HG03159 (cell line): ENCODE measurements around the gene GNL1.

ENCODE experiments used
- ATAC-seq: cut with Tn5 transposase; IDR thresholded peaks from one replicate; pipeline ENCODE4 v1.9.1; 2021; ENCODE audit warnings: mild to moderate bottlenecking, moderate library complexity; ENCODE audit not compliant: unreplicated experiment

Gene GNL1

DNA sequence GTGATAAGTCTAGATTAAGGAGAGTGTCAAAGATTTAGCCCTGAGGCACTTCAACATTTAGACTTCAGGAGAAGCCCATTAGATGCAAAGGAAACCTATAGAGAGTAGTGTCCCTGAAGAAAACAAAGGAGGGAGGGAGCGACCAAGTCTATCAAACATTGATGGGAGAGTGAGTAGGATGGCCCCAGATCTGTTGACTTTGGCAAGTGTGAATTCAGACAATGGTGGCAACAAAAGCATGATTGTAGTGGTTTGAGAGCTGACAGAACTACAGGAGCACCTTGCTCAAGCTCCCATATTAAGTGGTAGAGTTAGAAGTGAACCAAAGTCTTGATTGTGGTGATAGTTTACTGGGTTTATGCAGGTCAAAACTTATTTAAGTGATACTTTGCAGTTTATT is 14.0 kb upstream of the GNL1 start:
- no peak for ATAC-seq

DNA sequence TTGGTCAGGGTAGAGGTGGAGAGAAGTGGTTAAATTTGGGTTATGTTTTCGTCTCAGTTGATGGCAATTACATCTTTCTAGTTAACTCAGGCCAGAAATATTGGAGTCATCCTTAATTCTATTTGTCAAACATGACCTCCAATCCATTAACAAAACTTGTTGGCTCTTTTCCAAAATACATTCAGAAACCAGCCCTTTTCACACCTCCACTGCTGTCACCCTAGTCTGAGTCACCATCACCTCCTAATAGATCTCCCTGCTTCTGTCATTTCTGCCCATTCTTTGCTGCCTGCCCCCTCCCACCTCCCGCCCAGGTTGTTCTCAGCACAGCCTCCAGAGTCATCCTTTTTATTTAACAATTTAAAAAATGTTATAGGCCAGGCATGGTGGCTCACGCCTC is 12.0 kb upstream of the GNL1 start:
- ATAC-seq: no peak

DNA sequence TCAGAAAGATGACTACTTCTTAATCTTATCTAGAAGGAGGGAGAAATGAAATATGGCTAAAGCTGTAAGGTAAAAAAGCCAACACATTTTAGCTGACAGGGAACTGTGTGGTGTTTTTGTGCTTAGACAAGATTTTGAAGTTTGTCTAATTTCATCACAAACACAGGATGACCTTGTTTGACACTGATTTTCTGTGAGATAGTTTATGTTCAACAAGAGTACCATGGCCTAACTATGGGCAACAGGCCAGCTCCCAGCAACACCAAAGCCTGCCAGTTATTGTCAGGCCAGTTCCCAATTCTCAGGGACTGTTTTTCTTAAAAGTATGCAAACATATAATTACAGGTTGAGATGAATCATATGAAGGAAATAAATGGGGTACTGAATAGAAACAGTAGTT is 9.5 kb upstream of the GNL1 start:
- no peak for ATAC-seq

DNA sequence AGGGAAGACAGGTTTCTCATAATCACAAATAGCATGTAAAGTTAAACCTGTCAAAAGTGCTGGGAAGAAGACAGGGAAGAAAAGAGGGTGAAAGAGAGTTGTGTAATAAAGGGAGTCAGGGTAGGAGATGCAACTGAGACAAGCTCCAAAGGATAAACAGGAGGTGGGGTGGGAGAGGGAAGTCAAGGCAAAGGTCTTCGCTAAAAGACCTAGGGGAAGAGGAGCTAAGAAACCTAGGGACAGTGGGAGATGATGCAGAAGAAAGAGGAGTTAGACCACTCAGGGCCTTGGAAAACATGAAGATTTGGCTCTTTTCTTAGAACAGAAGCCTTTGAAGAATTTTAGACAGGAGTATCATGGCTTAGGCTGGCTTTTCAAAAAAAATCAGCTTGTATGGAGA is 7.8 kb upstream of the GNL1 start:
- ATAC-seq: no peak

DNA sequence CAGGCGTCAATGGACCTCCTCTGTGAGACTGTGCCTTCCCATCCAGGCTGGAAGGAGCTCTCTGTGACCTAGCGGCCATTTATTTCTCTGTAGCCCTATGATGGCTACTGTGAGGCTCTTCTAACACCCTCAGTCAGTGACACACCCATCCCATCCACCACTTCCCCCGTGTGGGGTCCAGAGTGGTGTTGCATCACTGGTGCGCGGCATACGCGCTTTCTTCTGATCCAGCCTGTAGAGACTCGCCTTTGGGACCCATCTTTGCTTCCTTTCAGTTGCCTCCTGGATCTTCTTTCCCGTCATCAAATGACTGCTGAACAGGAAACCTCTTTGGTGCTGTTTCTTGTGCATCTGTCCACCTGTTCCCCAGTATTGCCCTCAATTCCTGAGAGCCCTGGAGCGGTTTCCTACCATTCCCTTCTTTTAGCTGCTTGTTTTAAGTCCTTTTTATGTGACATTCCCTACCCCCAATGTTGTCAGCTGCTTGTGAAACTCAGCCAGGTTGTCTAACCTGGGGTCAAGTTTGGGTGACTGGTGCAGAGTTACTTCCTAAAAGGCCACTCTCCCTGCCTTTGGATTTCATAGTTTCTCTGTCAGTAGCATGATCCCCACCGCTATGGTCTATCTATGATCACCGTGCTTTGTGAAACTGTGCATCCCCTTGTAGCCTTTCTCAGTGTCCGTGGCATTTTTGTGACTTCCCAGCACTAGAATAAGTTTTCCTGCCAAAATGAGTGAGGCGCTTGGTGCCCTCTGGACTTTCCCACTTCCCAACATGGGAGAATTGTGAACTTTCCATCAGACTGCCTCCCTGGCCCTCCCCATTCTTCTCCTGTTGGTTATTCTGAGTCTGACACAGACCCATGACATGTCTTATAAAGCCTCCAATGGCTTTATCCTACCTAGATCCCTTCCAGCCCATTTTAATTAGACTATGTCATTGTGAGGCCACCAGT is 6.5 kb upstream of the GNL1 start:
- ATAC-seq: no peak

DNA sequence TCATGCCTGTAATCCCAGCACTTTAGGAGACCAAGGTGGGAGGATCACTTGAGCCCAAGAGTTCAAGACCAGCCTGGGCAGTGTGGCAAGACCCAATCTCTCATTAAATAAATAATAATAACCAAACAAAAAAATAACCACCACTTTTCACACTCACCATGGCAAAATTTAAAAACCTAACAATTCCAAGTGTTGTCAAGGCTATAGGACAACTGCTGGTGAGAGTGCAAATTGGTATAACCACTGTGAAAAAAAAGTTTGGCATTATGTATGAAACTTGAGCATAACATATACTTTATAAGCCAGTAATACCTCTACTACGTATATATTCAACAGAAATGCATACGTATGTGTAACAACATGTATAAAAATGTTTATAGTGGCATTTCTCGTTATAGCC is 4.6 kb upstream of the GNL1 start:
- ATAC-seq: no peak

DNA sequence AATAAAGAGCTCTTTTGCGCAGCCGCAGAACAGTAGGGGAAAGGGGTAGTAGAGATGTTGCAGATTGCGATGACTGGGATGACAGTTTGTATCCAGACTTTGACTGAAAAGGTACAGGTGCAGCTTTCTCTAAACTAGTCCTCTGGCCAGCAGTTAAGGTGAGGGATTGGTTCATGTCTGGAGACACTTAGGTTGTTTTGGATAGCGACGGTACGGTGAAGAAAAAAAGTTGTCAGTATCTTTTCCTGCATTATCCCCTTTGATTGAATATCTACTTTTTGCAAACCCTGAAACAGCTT is 1.3 kb upstream of the GNL1 start:
- no peak for ATAC-seq

DNA sequence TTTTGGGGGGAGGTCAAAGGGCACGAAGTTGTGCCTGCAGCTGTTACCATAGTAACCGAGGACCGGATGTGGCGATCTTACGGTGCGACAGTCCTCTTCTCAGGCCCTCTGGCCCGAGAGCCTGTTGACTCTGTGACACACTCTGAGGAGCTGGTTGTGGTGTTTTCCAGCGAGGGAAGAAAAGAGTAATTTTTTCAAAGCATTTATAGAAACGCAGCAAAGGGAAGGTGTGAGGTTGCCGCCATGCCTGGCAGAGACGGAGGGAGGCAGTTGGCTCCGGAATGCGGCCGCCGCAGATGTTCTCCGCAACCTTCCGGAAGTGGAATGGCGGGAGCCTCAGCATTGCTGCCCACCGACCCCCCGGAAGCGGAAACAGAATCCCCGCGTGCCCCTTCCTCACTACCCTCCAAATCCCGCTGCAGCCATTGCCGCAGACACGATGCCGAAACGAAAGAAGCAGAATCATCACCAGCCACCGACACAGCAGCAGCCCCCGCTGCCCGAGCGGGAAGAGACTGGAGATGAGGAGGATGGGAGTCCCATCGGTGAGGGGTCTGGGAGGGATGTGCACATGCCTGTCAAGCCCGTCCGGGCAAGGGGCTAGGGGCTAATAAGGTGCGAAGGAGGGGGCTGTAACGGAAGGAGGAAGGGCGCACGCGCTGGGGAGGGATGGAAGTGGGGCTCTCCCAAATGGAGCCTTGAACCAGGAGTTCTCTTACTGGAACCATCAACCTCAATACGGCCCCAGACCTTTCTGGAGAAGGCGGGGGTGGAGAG is 805 bp upstream of the GNL1 start, which contains the start of gene PRR3:
PRR3 (plus strand) TSS at position 390 of the 777 bp plus-strand sequence; CDS start at position 440, 50 bp downstream.
- peak; percentile 56 for ATAC-seq

DNA sequence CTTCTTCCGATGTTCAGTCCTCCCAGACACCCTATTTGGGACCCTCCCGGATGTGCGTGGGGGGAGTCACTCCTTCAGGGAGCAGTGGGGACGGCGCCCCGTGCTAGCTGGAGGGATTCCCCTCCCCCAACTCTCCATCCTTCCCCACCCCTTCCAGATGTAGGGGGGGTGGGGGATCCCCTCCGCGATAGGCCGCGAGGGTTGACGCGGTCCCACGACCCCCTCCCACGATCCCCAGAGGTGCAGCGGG is 548 bp downstream of the GNL1 start:
- ATAC-seq: no peak

DNA sequence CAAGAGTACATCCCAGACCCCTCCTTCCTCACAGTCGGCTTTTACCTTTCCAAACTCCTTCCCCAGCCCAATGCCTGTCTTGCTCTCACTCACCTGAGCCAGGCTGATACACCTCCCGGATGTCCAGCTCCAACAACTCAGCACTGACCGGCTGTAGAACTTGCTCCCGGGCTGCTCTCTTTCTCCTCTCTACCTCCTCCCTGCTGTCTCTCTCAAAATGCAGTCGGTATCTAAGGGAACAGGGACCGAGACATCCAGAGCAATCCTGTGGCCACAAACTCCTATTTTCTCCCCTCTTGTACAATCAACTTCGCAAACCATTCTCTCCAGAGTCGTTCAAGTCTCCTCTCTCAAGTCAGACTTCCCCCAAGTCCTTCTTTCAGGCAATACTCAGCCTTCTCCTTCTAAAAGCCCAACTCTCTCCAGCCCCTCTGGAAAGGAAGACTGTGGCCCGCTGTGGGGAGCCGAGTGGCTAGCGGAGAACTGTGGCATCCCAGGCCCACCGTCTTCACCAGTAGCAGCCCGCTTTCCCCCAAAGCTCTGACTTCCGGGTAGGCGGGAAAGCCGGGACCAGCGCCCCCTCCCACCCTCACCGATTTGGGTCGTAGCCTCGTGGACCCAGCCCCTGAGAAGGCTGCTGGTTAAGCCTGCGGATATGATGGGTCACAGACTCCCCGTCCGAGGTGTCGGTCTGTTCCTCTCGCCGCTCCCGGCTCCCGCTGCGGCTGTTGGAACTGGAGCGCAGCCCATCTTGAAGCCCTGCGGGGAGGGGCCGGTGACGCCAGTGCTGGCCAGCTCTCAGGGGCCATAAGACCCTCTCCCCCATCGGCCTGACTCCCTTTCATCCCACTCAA is 1.1 kb downstream of the GNL1 start:
- ATAC-seq: no peak

DNA sequence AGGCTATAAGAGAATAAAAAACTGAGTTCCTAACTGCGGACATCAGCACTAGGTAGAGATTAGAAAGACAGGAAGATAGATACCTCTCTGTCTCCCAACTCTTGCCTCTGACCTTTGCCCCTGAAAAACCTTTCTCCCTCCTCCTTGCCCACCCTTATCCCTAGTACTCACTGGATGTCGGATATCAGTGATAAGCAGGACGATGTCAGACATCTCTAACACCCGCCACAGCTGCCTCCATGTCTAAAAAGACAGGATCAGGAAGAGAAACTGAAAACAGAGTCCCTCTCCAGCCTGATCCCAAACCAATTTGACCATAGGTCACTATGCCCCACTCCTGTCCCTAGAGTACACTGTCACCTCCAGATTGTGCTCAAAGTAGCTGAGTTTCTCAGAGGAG is 1.9 kb downstream of the GNL1 start:
- ATAC-seq: no peak

DNA sequence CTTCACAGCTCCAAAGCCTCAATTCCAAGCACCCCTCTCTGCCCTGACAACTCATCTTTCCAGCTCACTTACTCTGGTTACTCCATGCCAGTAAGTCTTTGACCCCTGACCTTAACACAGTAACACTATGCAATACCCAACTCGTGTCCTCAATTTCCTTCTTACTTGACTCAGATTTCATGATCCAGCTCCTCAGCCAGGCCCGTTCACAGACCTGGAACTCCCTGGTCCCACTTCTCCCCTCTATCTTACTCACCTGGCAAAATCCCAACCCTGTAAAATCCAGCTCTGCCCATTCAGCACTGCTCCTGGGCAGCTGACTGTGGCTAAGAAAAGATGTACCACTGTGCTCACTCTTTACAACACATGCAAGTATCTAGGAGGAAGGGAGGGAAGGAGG is 7.9 kb downstream of the GNL1 start:
- ATAC-seq: no peak

DNA sequence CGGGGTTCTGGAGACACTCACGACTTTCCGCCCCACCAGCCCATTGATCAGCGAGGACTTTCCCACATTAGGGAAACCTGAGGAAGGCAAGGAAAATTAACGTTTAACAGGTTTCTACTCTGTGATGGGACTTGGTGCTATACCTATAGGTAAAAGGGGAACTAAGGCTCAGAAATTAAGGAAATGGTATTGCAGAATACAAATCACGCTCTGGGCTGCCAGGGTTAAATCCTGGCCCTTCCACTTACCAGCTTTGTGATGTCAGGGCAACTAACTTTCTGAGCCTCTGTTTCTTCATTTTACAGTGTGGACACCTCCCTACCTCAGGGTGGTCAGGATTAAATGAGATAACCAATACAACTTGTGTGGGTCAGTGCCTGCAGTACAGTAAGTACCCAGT is 8.8 kb downstream of the GNL1 start:
- no peak for ATAC-seq

DNA sequence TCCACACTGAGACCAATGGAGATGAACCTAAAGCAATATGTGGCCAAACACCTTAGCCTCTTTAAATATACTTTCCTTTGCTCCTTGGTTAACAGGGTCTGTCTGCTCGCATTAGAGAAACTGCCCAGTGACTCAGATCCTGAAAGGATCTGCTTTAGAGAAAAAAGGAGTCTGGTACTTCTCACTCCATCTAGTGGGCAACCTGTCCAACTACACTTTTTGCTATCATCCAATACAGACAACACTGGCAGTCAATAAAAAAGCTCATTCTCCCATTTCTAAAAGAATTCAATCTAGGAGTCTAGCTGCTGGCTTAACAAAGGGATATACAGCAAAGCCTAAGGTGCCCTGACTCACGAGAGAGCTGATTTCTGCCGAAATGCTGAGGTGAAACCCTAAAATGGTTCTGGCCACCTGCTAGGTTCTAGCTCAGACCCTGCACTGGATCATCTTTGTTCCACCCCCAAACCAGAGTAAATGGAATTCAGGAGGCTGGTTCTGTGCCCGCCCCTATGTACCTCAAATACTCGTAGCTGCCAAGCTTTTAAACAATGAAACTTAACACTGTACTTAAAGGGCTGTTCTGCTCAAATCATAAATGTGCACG is 11.5 kb downstream of the GNL1 start:
- no peak for ATAC-seq

DNA sequence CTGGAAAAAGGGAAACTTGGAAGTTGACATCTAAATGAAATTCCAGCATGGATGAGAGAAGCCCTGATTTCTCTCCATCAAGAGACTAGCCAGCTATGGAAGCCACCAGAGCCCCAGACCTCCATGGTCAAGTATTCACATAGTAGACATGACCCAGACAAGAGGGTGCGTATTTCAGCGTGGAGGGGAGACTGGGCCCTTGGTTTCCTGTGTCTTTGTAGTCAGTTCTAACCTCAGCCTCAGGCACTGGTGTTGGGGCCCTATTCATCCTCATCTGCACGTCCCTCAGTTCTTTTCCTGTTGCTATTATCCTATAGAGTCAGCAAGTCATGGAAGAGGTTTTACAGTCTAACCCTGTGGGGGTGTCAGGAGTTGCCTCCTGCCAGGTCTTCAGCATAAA is 12.5 kb downstream of the GNL1 start:
- no peak for ATAC-seq

DNA sequence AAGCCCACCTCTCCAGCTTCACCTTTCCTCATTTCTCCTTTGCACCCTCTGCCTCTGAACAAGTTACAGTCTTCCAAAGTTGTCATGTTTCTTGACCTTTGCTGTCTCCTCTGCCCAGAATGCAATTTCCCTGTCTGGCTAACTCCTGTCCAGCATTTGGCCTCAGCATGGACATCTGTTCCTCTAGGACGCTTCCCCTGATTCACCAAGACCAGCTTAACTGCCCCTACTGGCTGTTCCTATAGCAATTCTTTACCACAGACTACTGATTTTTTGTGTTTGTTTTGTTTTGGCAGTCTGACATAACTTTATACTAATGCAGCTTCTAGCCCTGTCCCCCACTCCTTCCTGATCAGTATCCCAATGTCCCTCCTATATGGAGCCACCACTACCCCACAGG is 13.4 kb downstream of the GNL1 start:
- ATAC-seq: no peak

DNA sequence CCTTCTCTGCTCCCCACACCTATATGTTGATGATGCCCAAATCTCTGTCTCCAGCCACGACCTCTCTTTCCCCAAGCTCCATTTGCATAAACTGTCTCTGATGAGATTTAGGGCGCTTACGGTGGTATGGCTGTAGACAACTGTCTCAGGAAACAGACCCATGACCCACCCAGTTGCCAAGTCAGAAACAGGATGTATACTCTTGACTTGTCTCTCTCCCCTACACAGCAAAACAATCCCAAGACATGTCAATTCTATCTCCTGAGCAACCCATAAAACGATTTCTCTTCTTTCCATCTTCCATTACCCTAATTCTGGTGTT is 13.9 kb downstream of the GNL1 start:
- ATAC-seq: no peak

DNA sequence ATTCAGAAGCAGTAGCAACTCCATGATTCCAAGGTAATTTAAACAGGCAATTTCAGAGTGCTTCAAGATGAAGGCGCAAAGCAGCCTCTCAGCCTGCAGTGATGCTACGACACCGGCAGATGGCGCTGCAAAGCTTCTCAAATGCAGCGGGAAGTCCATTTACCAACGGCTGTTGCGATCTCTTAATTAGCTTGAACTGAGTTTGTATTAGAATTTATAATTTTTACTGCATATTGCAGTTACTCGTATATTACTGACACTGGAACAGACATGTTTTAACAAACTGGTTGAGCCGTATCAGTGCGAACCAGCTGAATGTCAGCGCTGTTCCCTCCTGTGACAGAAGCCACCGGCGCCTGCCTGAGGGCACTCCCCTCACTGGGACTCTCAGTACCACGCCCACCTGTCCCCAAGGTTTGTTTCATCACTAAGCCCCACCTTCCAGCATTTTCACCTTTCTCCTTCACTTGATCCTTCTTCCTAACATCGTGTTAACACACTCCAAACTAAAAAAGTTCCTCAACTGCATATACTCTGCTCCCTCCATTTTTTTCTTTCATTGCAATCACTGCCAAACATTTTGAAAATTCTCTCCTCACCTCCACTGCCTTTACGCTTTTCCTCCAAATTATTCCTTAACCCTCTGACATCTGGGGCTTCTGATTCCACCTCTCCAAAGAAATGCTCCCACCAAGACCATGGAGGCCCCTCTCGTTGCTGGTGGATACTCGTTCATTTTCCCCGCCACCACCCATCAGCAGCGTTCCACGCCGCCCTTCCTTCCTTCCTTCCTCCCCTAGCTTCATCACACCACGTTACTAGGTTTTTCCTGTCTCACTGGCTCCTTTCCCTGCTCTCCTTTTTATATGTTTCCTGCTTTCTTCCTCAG is 14.5 kb downstream of the GNL1 start:
- peak; percentile 53 for ATAC-seq

DNA sequence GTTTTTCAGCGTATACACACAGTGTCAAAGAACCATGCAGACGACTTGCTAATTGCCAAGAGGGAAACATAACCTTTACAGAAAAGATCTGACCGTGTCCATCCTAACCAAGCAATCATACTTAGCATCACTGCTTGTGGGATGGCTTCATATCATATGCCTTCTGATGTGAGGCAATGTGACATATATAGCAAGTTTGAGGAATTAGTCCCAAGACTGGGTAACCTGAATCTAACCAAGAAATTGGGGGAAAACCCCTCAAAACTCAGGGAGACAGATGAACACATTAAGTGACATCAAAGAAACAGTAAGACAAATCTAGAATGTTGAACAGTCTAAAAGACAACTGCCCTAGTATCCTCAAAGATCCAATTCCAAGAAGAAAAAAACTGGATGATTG is 18.4 kb downstream of the GNL1 start:
- no peak for ATAC-seq
